GM12878 (cell line): ENCODE results near the gene RAPGEF1. TPM values are rescaled to one million over a fixed set of nuclear protein-coding genes. Genes with fewer than 3 reads are reported as not detected.

Experiments used
- ATF2 ChIP-seq: IDR thresholded peaks from 2 replicates; pipeline ENCODE4 v1.6.1; 2012; ENCODE audit warnings: low read length, inconsistent platforms
- BACH1 ChIP-seq: fragments of 450-650 bp; IDR thresholded peaks from 2 replicates; pipeline ENCODE4 v1.6.1; 2017; ENCODE audit warnings: mild to moderate bottlenecking, borderline replicate concordance
- CEBPZ ChIP-seq: fragments of 150-350 bp; IDR thresholded peaks from 2 replicates; pipeline ENCODE4 v1.6.1; 2016; ENCODE audit warnings: low read depth, low read length
- E4F1 ChIP-seq: fragments of 450-650 bp; IDR thresholded peaks from 2 replicates; pipeline ENCODE4 v1.6.1; 2018; ENCODE audit warnings: borderline replicate concordance, mild to moderate bottlenecking; ENCODE audit not compliant: partially characterized antibody
- ELK1 ChIP-seq: IDR thresholded peaks from 2 replicates; pipeline ENCODE4 v1.6.1; 2012; ENCODE audit warnings: low read depth, low read length, improper control_type of control experiment
- FOS ChIP-seq: IDR thresholded peaks from 3 replicates; pipeline ENCODE4 v1.6.1; 2011; ENCODE audit warnings: borderline replicate concordance; ENCODE audit not compliant: insufficient read length; ENCODE audit errors: extremely low read depth
- IRF5 ChIP-seq: fragments of 450-650 bp; IDR thresholded peaks from 2 replicates; pipeline ENCODE4 v1.6.1; 2017; ENCODE audit warnings: borderline replicate concordance
- KLF5 ChIP-seq: fragments of 450-650 bp; IDR thresholded peaks from 2 replicates; pipeline ENCODE4 v1.6.1; 2014; ENCODE audit warnings: mild to moderate bottlenecking; ENCODE audit not compliant: partially characterized antibody
- MTA2 ChIP-seq: fragments of 450-650 bp; IDR thresholded peaks from 2 replicates; pipeline ENCODE4 v1.6.1; 2016; ENCODE audit warnings: low read depth, mild to moderate bottlenecking, moderate library complexity
- PAX5 ChIP-seq: IDR thresholded peaks from 2 replicates; pipeline ENCODE4 v1.6.1; 2011; ENCODE audit warnings: low read depth, low read length, borderline replicate concordance
- PBX3 ChIP-seq: IDR thresholded peaks from 2 replicates; pipeline ENCODE4 v1.6.1; 2011; ENCODE audit warnings: mild to moderate bottlenecking, low read depth, low read length, moderate library complexity; ENCODE audit not compliant: insufficient replicate concordance
- RBBP5 ChIP-seq: fragments of 200-600 bp; sonication (generic); conservative IDR thresholded peaks from 2 replicates; pipeline ENCODE4 v1.6.1; 2016
- RCOR1 ChIP-seq: conservative IDR thresholded peaks from 2 replicates; pipeline ENCODE4 v1.6.1; 2012; ENCODE audit warnings: low read depth, low read length, improper control_type of control experiment
- RELA ChIP-seq: fragments of 450-650 bp; IDR thresholded peaks from 2 replicates; pipeline ENCODE4 v1.8.0; 2014; ENCODE audit warnings: borderline replicate concordance; ENCODE audit not compliant: partially characterized antibody
- RFX5 ChIP-seq: IDR thresholded peaks from 2 replicates; pipeline ENCODE4 v1.6.1; 2011; ENCODE audit warnings: low read depth, low read length, improper control_type of control experiment
- SMARCA5 ChIP-seq: fragments of 450-650 bp; IDR thresholded peaks from 2 replicates; pipeline ENCODE4 v1.6.1; 2017; ENCODE audit warnings: mild to moderate bottlenecking
- TBL1XR1 ChIP-seq: IDR thresholded peaks from 2 replicates; pipeline ENCODE4 v1.6.1; 2012; ENCODE audit warnings: low read depth, low read length, improper control_type of control experiment
- WRNIP1 ChIP-seq: IDR thresholded peaks from 2 replicates; pipeline ENCODE4 v1.6.1; 2011; ENCODE audit warnings: low read depth, low read length, improper control_type of control experiment, borderline replicate concordance
- ZNF207 ChIP-seq: fragments of 450-650 bp; IDR thresholded peaks from 2 replicates; pipeline ENCODE4 v1.6.1; 2014; ENCODE audit warnings: antibody characterized with exemption, mild to moderate bottlenecking, borderline replicate concordance
- ZNF384 ChIP-seq: IDR thresholded peaks from 2 replicates; pipeline ENCODE4 v1.6.1; 2012; ENCODE audit warnings: low read depth, mild to moderate bottlenecking, low read length, improper control_type of control experiment, borderline replicate concordance
- polyA plus RNA-seq, 11 experiments: library from polyadenylated mRNA; depleted of rRNA in 4 of 11; unstranded in 6 of 11; stranded (reverse) in 5 of 11; fragments of >200 nt; fragmentation: Nextera tagmentation in 4 of 11; fragmentation: Illumina TruSeq in 1 of 11; extraction: Ambion mirVana in 4 of 11; extraction: Trizol in 1 of 11; gene quantifications; 1 replicate in 1 of 11; 2 replicates in 10 of 11; pipeline versions ENCODE4 v1.2.1 to v1.2.3, GENCODE V29; 2011 to 2016; ENCODE audit warnings: inconsistent platforms in 2 of 11, missing spikeins in 2 of 11, low read depth in 1 of 11
- total RNA-seq, 4 experiments: library from RNA; depleted of rRNA in 3 of 4; stranded (reverse); fragments of >200 nt in 3 of 4; fragmentation: Illumina TruSeq in 1 of 4; extraction: Trizol in 1 of 4; gene quantifications; 2 replicates each; pipeline versions ENCODE4 v1.2.1 to v1.2.3, GENCODE V29; 2013 to 2021

RAPGEF1 gene
- total and polyA plus RNA-seq, 10 of the 15 experiments (the other 5 are each of a cell fraction or from before 2014, with no cell fraction given), result 0.42 to 113 (median 45.9) TPM

GRCh38 chr9:131707733-131708157, 32.1 kb downstream of the RAPGEF1 start (continued):
- no peak for TF ChIP-seq MTA2
- no peak for TF ChIP-seq IRF5
- no peak for TF ChIP-seq ELK1
- no peak for TF ChIP-seq RBBP5
- no peak for TF ChIP-seq CEBPZ
- TF ChIP-seq ZNF384, result no peak
- TF ChIP-seq WRNIP1, result no peak
- no peak for TF ChIP-seq TBL1XR1
- no peak for TF ChIP-seq KLF5
- no peak for TF ChIP-seq PBX3
- TF ChIP-seq PAX5, result no peak
- TF ChIP-seq RCOR1, result no peak
- no peak for TF ChIP-seq SMARCA5
- no peak for TF ChIP-seq ZNF207
- no peak for TF ChIP-seq FOS
- TF ChIP-seq E4F1, result no peak
- TF ChIP-seq RELA, result no peak
- TF ChIP-seq RFX5, result no peak
- TF ChIP-seq BACH1, result peak; percentile 100
- no peak for TF ChIP-seq ATF2
